Memory B cell (primary cell): ENCODE measurements around the gene MAP3K15.

ENCODE experiments used
- ATAC-seq: fragments of 150-1000 bp; cut with Tn5 transposase; 2 replicates; pipeline ENCODE4 v1.10.0; 2021; ENCODE audit warnings: low read depth, mild to moderate bottlenecking, moderate library complexity
- DNase-seq, 2 donors: peaks; one replicate each; pipeline ENCODE4 v3.0.0; 2022; ENCODE audit warnings: low spot score in 2 of 2
- H3K27ac Mint-ChIP-seq: one replicate; pipeline ENCODE4 v1.8.0; 2022; ENCODE audit warnings: mild to moderate bottlenecking, moderate library complexity, mixed read lengths
- H3K27me3 Mint-ChIP-seq: one replicate; pipeline ENCODE4 v1.8.0; 2022; ENCODE audit warnings: mixed read lengths
- H3K36me3 Mint-ChIP-seq: one replicate; pipeline ENCODE4 v1.8.0; 2022; ENCODE audit warnings: mild to moderate bottlenecking, mixed read lengths
- H3K4me1 Mint-ChIP-seq: one replicate; pipeline ENCODE4 v1.8.0; 2022; ENCODE audit warnings: mixed read lengths
- H3K4me3 Mint-ChIP-seq: one replicate; pipeline ENCODE4 v1.8.0; 2022; ENCODE audit warnings: mild to moderate bottlenecking, moderate library complexity, mixed read lengths
- H3K9me3 Mint-ChIP-seq: one replicate; pipeline ENCODE4 v1.8.0; 2022; ENCODE audit warnings: mixed read lengths

Gene MAP3K15

GRCh38 chrX:19410259-19410658 lies 105.0 kb downstream of the MAP3K15 start:
- no peak for ATAC-seq
- DNase-seq, result no peak
- H3K27me3 Mint-ChIP-seq, result peaks cover 9% of the 10 kb centered on the region
- no peaks in the 10 kb centered on the region for H3K36me3 Mint-ChIP-seq
- H3K9me3 Mint-ChIP-seq, result peaks cover 6% of the 10 kb centered on the region
- no peak overlapping the region for H3K4me3 Mint-ChIP-seq
- H3K27ac Mint-ChIP-seq, result no peak overlapping the region
- no peaks in the 10 kb centered on the region for H3K4me1 Mint-ChIP-seq

GRCh38 chrX:19403696-19404095 lies 111.6 kb downstream of the MAP3K15 start:
- no peak overlapping the region for H3K27ac Mint-ChIP-seq
- no peaks in the 10 kb centered on the region for H3K9me3 Mint-ChIP-seq
- no peaks in the 10 kb centered on the region for H3K4me1 Mint-ChIP-seq
- DNase-seq (no peak), ATAC-seq (no peak)
- no peak overlapping the region for H3K4me3 Mint-ChIP-seq
- H3K36me3 Mint-ChIP-seq, result no peaks in the 10 kb centered on the region
- peaks cover 4% of the 10 kb centered on the region for H3K27me3 Mint-ChIP-seq

GRCh38 chrX:19392703-19393102 lies 122.6 kb downstream of the MAP3K15 start:
- ATAC-seq (no peak), DNase-seq (no peak)
- H3K27ac Mint-ChIP-seq, result no peak overlapping the region
- H3K36me3 Mint-ChIP-seq, result no peaks in the 10 kb centered on the region
- H3K4me1 Mint-ChIP-seq, result no peaks in the 10 kb centered on the region
- H3K4me3 Mint-ChIP-seq, result no peak overlapping the region
- no peaks in the 10 kb centered on the region for H3K9me3 Mint-ChIP-seq
- peaks cover 5% of the 10 kb centered on the region for H3K27me3 Mint-ChIP-seq

GRCh38 chrX:19392078-19392477 lies 123.2 kb downstream of the MAP3K15 start:
- no peaks in the 10 kb centered on the region for H3K4me1 Mint-ChIP-seq
- no peak for ATAC-seq
- no peak for DNase-seq
- H3K36me3 Mint-ChIP-seq, result no peaks in the 10 kb centered on the region
- H3K4me3 Mint-ChIP-seq, result no peak overlapping the region
- no peaks in the 10 kb centered on the region for H3K9me3 Mint-ChIP-seq
- H3K27ac Mint-ChIP-seq, result no peak overlapping the region
- peaks cover 5% of the 10 kb centered on the region for H3K27me3 Mint-ChIP-seq

- Mint-ChIP-seq H3K27me3 (no peaks in the 10 kb centered on the region), H3K9me3 (no peaks in the 10 kb centered on the region), H3K4me1 (no peaks in the 10 kb centered on the region), H3K36me3 (no peaks in the 10 kb centered on the region), H3K27ac (no peak overlapping the region), H3K4me3 (no peak overlapping the region)
- no peak for DNase-seq
- no peak for ATAC-seq
Observed at GRCh38 chrX:19389227-19389845, 126.0 kb downstream of the MAP3K15 start.

- Mint-ChIP-seq H3K4me3 (no peak overlapping the region), H3K27ac (no peak overlapping the region), H3K9me3 (no peaks in the 10 kb centered on the region), H3K4me1 (no peaks in the 10 kb centered on the region), H3K27me3 (peaks cover 2% of the 10 kb centered on the region), H3K36me3 (no peaks in the 10 kb centered on the region)
- DNase-seq (no peak), ATAC-seq (no peak)
Observed at GRCh38 chrX:19388741-19389140, 126.6 kb downstream of the MAP3K15 start.

GRCh38 chrX:19388064-19388679 lies 127.1 kb downstream of the MAP3K15 start:
- Mint-ChIP-seq H3K27me3 (peaks cover 2% of the 10 kb centered on the region), H3K27ac (no peak overlapping the region), H3K36me3 (no peaks in the 10 kb centered on the region), H3K4me1 (no peaks in the 10 kb centered on the region), H3K9me3 (no peaks in the 10 kb centered on the region), H3K4me3 (no peak overlapping the region)
- DNase-seq, result no peak
- ATAC-seq, result no peak

GRCh38 chrX:19386679-19387078 lies 128.6 kb downstream of the MAP3K15 start:
- Mint-ChIP-seq H3K27me3 (peaks cover 2% of the 10 kb centered on the region), H3K9me3 (no peaks in the 10 kb centered on the region), H3K27ac (no peak overlapping the region), H3K4me3 (no peak overlapping the region), H3K4me1 (no peaks in the 10 kb centered on the region), H3K36me3 (no peaks in the 10 kb centered on the region)
- DNase-seq, result no peak
- ATAC-seq, result no peak

- Mint-ChIP-seq H3K27ac (no peak overlapping the region), H3K4me1 (no peaks in the 10 kb centered on the region), H3K27me3 (peaks cover 9% of the 10 kb centered on the region), H3K4me3 (no peak overlapping the region), H3K9me3 (no peaks in the 10 kb centered on the region), H3K36me3 (no peaks in the 10 kb centered on the region)
- DNase-seq, result peak; percentile 25 to 29
- peak; percentile 76 for ATAC-seq
Observed at GRCh38 chrX:19382555-19383145, 132.7 kb downstream of the MAP3K15 start.

- ATAC-seq (no peak), DNase-seq (no peak)
- H3K9me3 Mint-ChIP-seq, result no peaks in the 10 kb centered on the region
- H3K4me1 Mint-ChIP-seq, result no peaks in the 10 kb centered on the region
- H3K4me3 Mint-ChIP-seq, result no peak overlapping the region
- no peaks in the 10 kb centered on the region for H3K36me3 Mint-ChIP-seq
- H3K27me3 Mint-ChIP-seq, result peaks cover 9% of the 10 kb centered on the region
- H3K27ac Mint-ChIP-seq, result no peak overlapping the region
Observed at GRCh38 chrX:19381326-19381725, 134.0 kb downstream of the MAP3K15 start.

- DNase-seq (no peak), ATAC-seq (no peak)
- Mint-ChIP-seq H3K4me3 (no peak overlapping the region), H3K36me3 (no peaks in the 10 kb centered on the region), H3K4me1 (peaks cover under 1% of the 10 kb centered on the region), H3K27me3 (peaks cover 7% of the 10 kb centered on the region), H3K27ac (no peak overlapping the region), H3K9me3 (no peaks in the 10 kb centered on the region)
Observed at GRCh38 chrX:19377799-19378198, 137.5 kb downstream of the MAP3K15 start.

- no peak for DNase-seq
- H3K4me1 Mint-ChIP-seq, result peaks cover 7% of the 10 kb centered on the region
- ATAC-seq, result no peak
- no peak overlapping the region for H3K4me3 Mint-ChIP-seq
- peaks cover 2% of the 10 kb centered on the region for H3K27me3 Mint-ChIP-seq
- H3K27ac Mint-ChIP-seq, result no peak overlapping the region
- no peaks in the 10 kb centered on the region for H3K36me3 Mint-ChIP-seq
- H3K9me3 Mint-ChIP-seq, result no peaks in the 10 kb centered on the region
Observed at GRCh38 chrX:19375546-19375945, 139.8 kb downstream of the MAP3K15 start.

- ATAC-seq, result no peak
- Mint-ChIP-seq H3K27ac (no peak overlapping the region), H3K27me3 (peaks cover 2% of the 10 kb centered on the region), H3K4me3 (peak overlapping the region; percentile 87), H3K36me3 (no peaks in the 10 kb centered on the region), H3K4me1 (peaks cover 7% of the 10 kb centered on the region), H3K9me3 (no peaks in the 10 kb centered on the region)
- no peak for DNase-seq
Observed at GRCh38 chrX:19373351-19373891, 141.9 kb downstream of the MAP3K15 start.

GRCh38 chrX:19372547-19373331 lies 142.6 kb downstream of the MAP3K15 start:
- peak in 1 of 2 donors; percentile 15 for DNase-seq
- Mint-ChIP-seq H3K36me3 (no peaks in the 10 kb centered on the region), H3K9me3 (no peaks in the 10 kb centered on the region)

More at GRCh38 chrX:19372547-19373331, 142.6 kb downstream of the MAP3K15 start:
- Mint-ChIP-seq H3K4me1 (peaks cover 7% of the 10 kb centered on the region), H3K4me3 (peak overlapping the region; percentile 87), H3K27me3 (peaks cover 2% of the 10 kb centered on the region), H3K27ac (no peak overlapping the region)
- peak; percentile 45 for ATAC-seq
